GM12878 (cell line): ENCODE data around the gene ERICH4.

Experiments used
- ATF2 ChIP-seq: IDR thresholded peaks from 2 replicates; pipeline ENCODE4 v1.6.1; 2012; ENCODE audit warnings: low read length, inconsistent platforms
- EZH2 ChIP-seq: IDR thresholded peaks from 2 replicates; pipeline ENCODE4 v1.6.1; 2012; ENCODE audit warnings: low read depth, mild to moderate bottlenecking, control low read depth, inconsistent platforms, low read length, borderline replicate concordance; ENCODE audit not compliant: control insufficient read depth
- RAD21 ChIP-seq: IDR thresholded peaks from 2 replicates; pipeline ENCODE4 v1.6.1; 2011; ENCODE audit warnings: mild to moderate bottlenecking, low read depth, low read length, moderate library complexity; ENCODE audit not compliant: insufficient read depth
- RFX5 ChIP-seq: IDR thresholded peaks from 2 replicates; pipeline ENCODE4 v1.6.1; 2011; ENCODE audit warnings: low read depth, low read length, improper control_type of control experiment
- SRF ChIP-seq, 2 experiments: IDR thresholded peaks; 2 replicates each; pipeline ENCODE4 v1.6.1; 2011; ENCODE audit warnings: low read depth in 2 of 2, low read length in 2 of 2, mild to moderate bottlenecking in 1 of 2, moderate library complexity in 1 of 2
- TCF12 ChIP-seq: IDR thresholded peaks from 2 replicates; pipeline ENCODE4 v1.6.1; 2011; ENCODE audit warnings: low read depth, mild to moderate bottlenecking, low read length
- ZNF24 ChIP-seq: fragments of 450-650 bp; IDR thresholded peaks from 2 replicates; pipeline ENCODE4 v1.6.1; 2017; ENCODE audit warnings: antibody characterized with exemption, mild to moderate bottlenecking
- TF ChIP-seq, protein P1 (sequence below), 3 experiments: IDR thresholded peaks in 2 of 3; conservative IDR thresholded peaks in 1 of 3; 2 replicates each; pipeline ENCODE4 v1.5.1; 2011; ENCODE audit warnings: low read depth in 3 of 3, low read length in 3 of 3, mild to moderate bottlenecking in 3 of 3, control low read depth in 2 of 3, moderate library complexity in 2 of 3, inconsistent platforms in 1 of 3, mixed read lengths in 1 of 3; ENCODE audit not compliant: control insufficient read depth in 2 of 3, insufficient read depth in 1 of 3; ENCODE audit errors: extremely low read depth in 1 of 3

- TF ChIP-seq RFX5 (no peak), SRF (IDR thresholded peaks at IDR 0.05; ENCODE audit: low read depth in 2 of 2, low read length in 2 of 2) (no peak), EZH2 (no peak), ZNF24 (no peak), RAD21 (no peak), TCF12 (no peak), ATF2 (no peak)
- TF ChIP-seq, protein P1, sequence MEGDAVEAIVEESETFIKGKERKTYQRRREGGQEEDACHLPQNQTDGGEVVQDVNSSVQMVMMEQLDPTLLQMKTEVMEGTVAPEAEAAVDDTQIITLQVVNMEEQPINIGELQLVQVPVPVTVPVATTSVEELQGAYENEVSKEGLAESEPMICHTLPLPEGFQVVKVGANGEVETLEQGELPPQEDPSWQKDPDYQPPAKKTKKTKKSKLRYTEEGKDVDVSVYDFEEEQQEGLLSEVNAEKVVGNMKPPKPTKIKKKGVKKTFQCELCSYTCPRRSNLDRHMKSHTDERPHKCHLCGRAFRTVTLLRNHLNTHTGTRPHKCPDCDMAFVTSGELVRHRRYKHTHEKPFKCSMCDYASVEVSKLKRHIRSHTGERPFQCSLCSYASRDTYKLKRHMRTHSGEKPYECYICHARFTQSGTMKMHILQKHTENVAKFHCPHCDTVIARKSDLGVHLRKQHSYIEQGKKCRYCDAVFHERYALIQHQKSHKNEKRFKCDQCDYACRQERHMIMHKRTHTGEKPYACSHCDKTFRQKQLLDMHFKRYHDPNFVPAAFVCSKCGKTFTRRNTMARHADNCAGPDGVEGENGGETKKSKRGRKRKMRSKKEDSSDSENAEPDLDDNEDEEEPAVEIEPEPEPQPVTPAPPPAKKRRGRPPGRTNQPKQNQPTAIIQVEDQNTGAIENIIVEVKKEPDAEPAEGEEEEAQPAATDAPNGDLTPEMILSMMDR (IDR thresholded peaks at IDR 0.05 in 2 of 3, conservative IDR thresholded peaks at IDR 0.05 in 1 of 3; ENCODE audit: control insufficient read depth in 2 of 3, extremely low read depth in 1 of 3, insufficient read depth in 1 of 3, low read depth in 3 of 3, low read length in 3 of 3), result no peak
Observed at GRCh38 chr19:41422955-41423354, 20.0 kb upstream of the ERICH4 start.
